ENCODE data around the gene FOXG1. TPM values are rescaled to one million over a fixed set of nuclear protein-coding genes. Genes with fewer than 3 reads are reported as not detected.
A peak's percentile ranks its signal among the peaks of the same experiment; 100 is the strongest.

Gene FOXG1
- total RNA-seq, 2 donors from 2014 or later: not detected

- no peak for TF ChIP-seq CTCF (IDR thresholded peaks at IDR 0.05)
- no peaks in the 10 kb centered on the region for H3K36me3 ChIP-seq
- peaks cover 0 to 6% of the 10 kb centered on the region in 2 donors for H3K9me3 ChIP-seq
- H3K27me3 ChIP-seq: no peaks in the 10 kb centered on the region
- H3K4me3 ChIP-seq: no peak overlapping the region
- H3K27ac ChIP-seq: no peak overlapping the region
- H3K4me1 ChIP-seq: no peaks in the 10 kb centered on the region
- DNase-seq (ENCODE audit: low spot score): no peak
Measured at GRCh38 chr14:28745176-28745575, 21.4 kb upstream of the FOXG1 start.

- TF ChIP-seq CTCF (IDR thresholded peaks at IDR 0.05): no peak
Measured at GRCh38 chr14:28746247-28746646, 20.3 kb upstream of the FOXG1 start.

GRCh38 chr14:28751467-28752058 is 15.0 kb upstream of the FOXG1 start:
- TF ChIP-seq CTCF (IDR thresholded peaks at IDR 0.05): peak in 1 of 2 donors; percentile 50
- Histone ChIP-seq H3K9me3 (peaks cover 0 to 6% of the 10 kb centered on the region in 2 donors), H3K4me3 (no peak overlapping the region), H3K4me1 (no peaks in the 10 kb centered on the region), H3K27ac (no peak overlapping the region), H3K27me3 (peaks cover 4 to 8% of the 10 kb centered on the region in 2 donors), H3K36me3 (no peaks in the 10 kb centered on the region)
- no peak for DNase-seq (ENCODE audit: low spot score)

More at GRCh38 chr14:28746247-28746646, 20.3 kb upstream of the FOXG1 start:
- no peak overlapping the region for H3K4me3 ChIP-seq
- no peaks in the 10 kb centered on the region for H3K4me1 ChIP-seq
- no peaks in the 10 kb centered on the region for H3K36me3 ChIP-seq
- H3K27me3 ChIP-seq: no peaks in the 10 kb centered on the region
- no peak overlapping the region for H3K27ac ChIP-seq
- peaks cover 0 to 6% of the 10 kb centered on the region in 2 donors for H3K9me3 ChIP-seq
- DNase-seq (ENCODE audit: low spot score): no peak

- H3K27me3 ChIP-seq: peaks cover 22% of the 10 kb centered on the region in 2 donors
- no peaks in the 10 kb centered on the region for H3K9me3 ChIP-seq
- H3K4me3 ChIP-seq: no peak overlapping the region
- no peak overlapping the region for H3K27ac ChIP-seq
- H3K36me3 ChIP-seq: no peaks in the 10 kb centered on the region
- peaks cover 0 to 1% of the 10 kb centered on the region in 2 donors for H3K4me1 ChIP-seq
- DNase-seq (ENCODE audit: low spot score): no peak
- TF ChIP-seq CTCF (IDR thresholded peaks at IDR 0.05): peak; percentile 34 to 72
Measured at GRCh38 chr14:28754209-28754985, 12.2 kb upstream of the FOXG1 start.

- H3K4me1 ChIP-seq: peaks cover 0 to 8% of the 10 kb centered on the region in 2 donors
- no peaks in the 10 kb centered on the region for H3K36me3 ChIP-seq
- TF ChIP-seq CTCF (IDR thresholded peaks at IDR 0.05): no peak
- H3K4me3 ChIP-seq: no peak overlapping the region
- H3K27me3 ChIP-seq: peaks cover 28 to 31% of the 10 kb centered on the region in 2 donors
- DNase-seq (ENCODE audit: low spot score): no peak
- no peaks in the 10 kb centered on the region for H3K9me3 ChIP-seq
- no peak overlapping the region for H3K27ac ChIP-seq
Measured at GRCh38 chr14:28755198-28755815, 11.3 kb upstream of the FOXG1 start.

Data from right atrium auricular region (tissue), 2 donors.